NCI-H2107 treated with DMSO at 0.1 percent for 48 hours (cell line): ENCODE data around the gene THY1.
"Not testable (repeated sequence)": the region's sequence is repeated elsewhere in the genome, so short reads cannot be mapped to it uniquely, and the experiment has no call there.

Source experiments
- DNase-seq: peaks from one replicate; lab custom pipeline; 2025; ENCODE audit not compliant: unreplicated experiment; lab: John Stamatoyannopoulos, UW

The THY1 gene

GRCh38 chr11:119422809-119423508 is at the start of gene THY1:
TSS of gene THY1 (minus strand) at chr11:119423172. CDS start at chr11:119420905, 2,267 bp downstream.
- no peak for DNase-seq

GRCh38 chr11:119472186-119472855 is 49.3 kb upstream of the THY1 start:
- DNase-seq: no peak

- DNase-seq: no peak
These were observed 48.4 kb upstream of the THY1 start for GRCh38 chr11:119471329-119471728.

GRCh38 chr11:119470317-119471291 is 47.6 kb upstream of the THY1 start:
- DNase-seq: no peak

- DNase-seq: no peak
These were observed 46.5 kb upstream of the THY1 start for GRCh38 chr11:119469506-119469905.

- DNase-seq: no peak
These were observed 45.5 kb upstream of the THY1 start for GRCh38 chr11:119468511-119468910.

- DNase-seq: no peak
These were observed 38.4 kb upstream of the THY1 start for GRCh38 chr11:119461229-119461963.

GRCh38 chr11:119460582-119460981 is 37.6 kb upstream of the THY1 start:
- no peak for DNase-seq

GRCh38 chr11:119460097-119460496 is 37.1 kb upstream of the THY1 start:
- DNase-seq: no peak

GRCh38 chr11:119459293-119459976 is 36.5 kb upstream of the THY1 start:
- DNase-seq: no peak

GRCh38 chr11:119455708-119456107 is 32.7 kb upstream of the THY1 start:
- not testable (repeated sequence) for DNase-seq

- DNase-seq: not testable (repeated sequence)
These were observed 32.3 kb upstream of the THY1 start for GRCh38 chr11:119455241-119455640.

GRCh38 chr11:119453881-119454280 is 30.9 kb upstream of the THY1 start:
- no peak for DNase-seq

GRCh38 chr11:119450590-119451326 is 27.8 kb upstream of the THY1 start:
- DNase-seq: no peak

GRCh38 chr11:119449498-119449897 is 26.5 kb upstream of the THY1 start:
- DNase-seq: no peak

- DNase-seq: no peak
These were observed 25.4 kb upstream of the THY1 start for GRCh38 chr11:119448380-119448779.

- no peak for DNase-seq
These were observed 24.8 kb upstream of the THY1 start for GRCh38 chr11:119447664-119448242.

- DNase-seq: no peak
These were observed 24.1 kb upstream of the THY1 start for GRCh38 chr11:119446871-119447663.
